KG1 (cell line): Measurements from ENCODE around the gene SLC39A11.
"Not testable (repeated sequence)": the region's sequence is repeated elsewhere in the genome, so short reads cannot be mapped to it uniquely, and the experiment has no call there.

Experiments used
- DNase-seq: peaks from one replicate; lab custom pipeline; 2025; lab: John Stamatoyannopoulos, UW

The SLC39A11 gene

DNA sequence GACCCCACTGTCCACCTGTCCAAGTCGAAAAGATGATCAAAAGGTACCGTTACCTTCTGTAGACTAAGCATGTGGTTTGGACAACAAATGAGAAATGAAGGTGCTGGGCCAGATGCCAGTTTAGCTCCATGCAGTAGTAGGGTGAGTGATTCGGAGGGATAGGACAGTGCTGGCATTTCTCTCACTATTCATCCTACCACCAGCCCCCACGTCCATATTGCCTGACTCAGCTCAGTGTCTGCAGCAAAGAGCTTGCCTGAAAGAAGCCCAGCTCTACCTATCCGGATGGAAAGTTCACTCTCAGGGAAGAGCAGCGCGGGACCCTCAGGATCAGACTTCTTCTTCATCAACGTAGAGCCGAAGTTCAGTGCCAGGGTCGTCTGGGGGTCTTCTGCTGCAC lies 145.0 kb downstream of the SLC39A11 start:
- DNase-seq = no peak

DNA sequence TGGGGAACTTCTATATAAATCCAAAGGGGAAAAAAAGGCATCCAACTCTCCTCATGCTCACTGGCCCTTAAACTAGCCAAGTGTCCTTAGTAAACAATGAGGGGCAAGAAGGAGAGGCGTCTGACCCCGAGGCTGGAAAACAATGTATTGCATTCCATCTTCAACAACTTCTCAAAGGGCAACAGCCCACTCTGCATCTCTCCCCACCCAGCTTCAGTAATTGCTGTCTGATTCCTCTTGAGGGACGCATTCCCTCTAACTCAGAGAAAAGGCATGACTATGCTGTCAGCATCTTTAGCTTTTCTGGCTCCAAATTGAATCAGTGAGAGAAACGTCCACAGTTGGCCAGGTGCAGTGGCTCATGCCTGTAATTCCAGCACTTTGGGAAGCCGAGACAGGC lies 145.8 kb downstream of the SLC39A11 start:
- DNase-seq = no peak

DNA sequence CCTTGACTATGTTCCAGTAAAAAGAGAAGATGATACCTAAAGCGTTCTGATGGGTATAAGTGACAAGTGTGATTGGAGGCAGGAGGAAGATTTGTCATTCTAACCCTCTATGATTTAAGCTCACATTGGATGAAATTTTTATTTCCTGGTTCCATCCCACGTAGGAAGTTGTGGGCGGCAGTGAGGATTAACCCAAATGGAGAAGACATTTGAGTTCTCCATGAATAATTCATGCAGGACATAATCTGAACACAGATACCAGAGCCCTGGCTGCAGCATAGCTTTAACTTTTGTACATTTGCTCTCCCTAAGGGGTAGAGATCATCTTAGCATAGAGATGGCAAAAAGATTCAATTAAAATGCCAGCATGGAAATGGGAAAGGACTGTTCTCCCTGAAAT lies 146.3 kb downstream of the SLC39A11 start:
- no peak for DNase-seq

DNA sequence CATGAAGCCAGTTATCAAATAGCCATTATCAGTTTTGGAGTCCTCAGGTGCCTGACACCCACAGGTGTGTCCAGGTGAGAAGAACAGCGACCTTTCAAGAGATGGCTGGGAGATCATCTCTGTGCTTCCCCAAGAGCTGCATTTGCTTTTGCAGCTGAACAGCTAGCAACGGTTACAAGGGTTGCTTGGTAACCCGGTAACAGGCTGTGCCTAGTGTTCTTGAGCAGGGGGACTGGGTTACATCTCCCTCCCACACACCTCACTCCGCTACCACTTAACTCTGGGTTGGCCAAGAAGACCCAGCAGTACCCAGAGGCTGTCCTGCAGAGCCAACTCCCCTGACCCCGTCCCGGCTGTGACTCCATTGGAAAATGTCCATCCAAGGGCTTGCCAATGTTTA lies 147.0 kb downstream of the SLC39A11 start:
- no peak for DNase-seq

DNA sequence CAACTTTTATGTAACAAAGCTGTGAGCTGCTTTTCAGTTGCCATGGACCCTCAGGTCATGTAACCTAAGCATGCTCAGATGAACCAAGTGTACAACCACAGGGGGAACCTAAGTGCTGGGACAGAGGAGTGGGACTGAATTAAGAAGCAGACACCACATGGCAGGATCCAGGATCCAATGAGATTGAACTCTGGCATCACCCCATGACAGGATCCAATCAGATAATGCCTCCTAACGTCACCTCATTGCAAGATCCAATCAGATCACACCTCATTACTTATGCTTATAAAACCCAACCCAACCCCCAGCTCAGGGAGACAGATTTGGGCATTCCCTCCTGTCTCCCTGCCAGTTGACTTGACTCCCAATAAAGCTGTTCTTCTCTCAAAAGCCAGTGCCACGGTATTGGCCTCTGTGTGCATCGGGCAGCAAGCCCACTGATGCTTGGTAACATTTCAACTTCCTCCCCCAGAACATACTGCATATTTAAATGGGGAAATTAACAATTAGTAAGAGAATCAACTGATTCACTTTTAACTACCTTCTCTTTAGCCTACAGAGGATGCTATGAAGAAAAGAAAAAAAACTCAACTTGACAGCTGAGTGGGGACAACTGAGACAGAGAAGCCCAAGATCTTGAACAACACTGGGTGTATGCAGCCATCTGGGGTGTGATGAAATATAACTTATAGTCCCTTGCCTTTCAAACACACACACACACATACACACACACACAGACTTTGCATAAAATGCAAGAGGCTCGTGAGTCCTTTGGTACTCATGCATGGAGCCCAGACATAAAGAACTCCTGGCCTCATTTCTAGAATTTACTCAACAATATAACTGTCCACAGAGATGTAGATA lies 148.4 kb downstream of the SLC39A11 start:
- no peak for DNase-seq

DNA sequence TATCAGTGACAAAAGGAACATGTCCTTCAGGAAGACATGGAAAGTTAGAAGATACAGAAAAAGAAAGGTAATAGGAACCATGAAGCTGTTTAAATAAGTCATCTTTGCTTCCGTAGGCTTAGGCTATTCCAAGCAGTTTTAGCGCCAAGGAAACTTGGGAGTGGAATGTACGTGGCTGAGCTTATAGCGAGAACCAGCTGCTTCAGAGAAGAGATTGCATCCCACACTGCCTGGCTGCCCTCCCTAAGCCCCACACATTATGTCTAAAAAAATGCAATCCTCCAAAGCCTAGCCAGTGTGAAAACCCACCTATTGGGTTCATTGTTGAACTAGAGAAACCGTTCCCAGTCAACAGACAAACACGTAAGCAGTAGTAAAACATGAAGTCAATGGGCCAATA lies 149.9 kb downstream of the SLC39A11 start:
- no peak for DNase-seq

DNA sequence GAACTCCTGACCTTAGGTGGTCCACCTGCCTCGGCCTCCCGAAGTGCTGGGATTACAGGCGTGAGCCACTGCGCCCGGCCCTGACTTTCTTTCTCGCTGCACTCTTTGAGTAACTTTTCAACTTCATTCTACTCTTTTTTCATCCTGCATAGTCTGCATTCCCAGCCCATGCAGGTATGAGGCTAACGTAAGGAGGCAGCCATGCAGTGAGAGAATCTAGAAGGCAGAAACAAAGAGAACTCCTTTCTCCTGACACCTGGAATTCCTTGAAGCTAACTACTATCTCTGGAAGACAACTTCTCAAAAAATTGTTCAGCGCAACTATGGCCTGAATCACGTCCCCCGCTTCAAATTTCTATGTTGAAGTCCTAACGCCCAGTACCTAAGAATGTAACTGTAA lies 152.0 kb downstream of the SLC39A11 start:
- no peak for DNase-seq

DNA sequence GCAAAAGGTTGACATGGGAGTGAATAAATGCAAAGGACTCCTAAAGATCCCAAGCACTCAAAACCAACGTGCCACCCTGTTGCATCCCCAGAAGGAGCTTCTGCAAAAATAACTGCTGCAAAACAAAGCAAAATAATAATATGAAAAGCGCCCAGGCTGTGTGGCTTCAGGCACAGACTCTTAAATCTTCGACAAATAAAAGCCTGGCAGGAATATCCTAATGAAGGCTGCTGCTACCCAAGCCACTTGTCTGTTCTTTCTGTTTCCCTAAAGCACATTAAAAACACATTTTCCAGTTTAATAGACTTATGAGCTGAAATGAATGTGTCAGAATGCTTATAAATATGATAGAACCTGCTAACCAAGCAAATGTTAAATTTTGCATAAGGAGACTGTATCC lies 154.0 kb downstream of the SLC39A11 start:
- DNase-seq = no peak

DNA sequence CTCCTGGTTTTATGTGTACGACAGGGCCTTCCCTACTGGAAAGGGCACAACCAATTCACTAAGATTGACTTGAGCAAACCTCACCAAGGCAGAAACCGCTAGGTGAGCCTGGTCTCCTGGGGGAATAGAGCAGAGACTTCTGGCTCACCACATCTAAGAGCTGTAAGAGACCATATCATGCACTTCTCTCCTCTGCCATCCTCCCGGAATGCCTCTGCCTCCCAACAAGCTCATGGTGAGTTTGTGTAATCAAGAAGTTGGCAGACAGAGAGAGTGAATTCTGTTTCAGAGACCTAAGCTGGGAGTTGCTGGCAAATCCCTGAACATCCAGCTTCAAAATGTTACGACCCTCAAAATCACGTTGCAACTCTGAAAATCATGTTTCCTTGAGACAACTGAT lies 154.8 kb downstream of the SLC39A11 start:
- no peak for DNase-seq

DNA sequence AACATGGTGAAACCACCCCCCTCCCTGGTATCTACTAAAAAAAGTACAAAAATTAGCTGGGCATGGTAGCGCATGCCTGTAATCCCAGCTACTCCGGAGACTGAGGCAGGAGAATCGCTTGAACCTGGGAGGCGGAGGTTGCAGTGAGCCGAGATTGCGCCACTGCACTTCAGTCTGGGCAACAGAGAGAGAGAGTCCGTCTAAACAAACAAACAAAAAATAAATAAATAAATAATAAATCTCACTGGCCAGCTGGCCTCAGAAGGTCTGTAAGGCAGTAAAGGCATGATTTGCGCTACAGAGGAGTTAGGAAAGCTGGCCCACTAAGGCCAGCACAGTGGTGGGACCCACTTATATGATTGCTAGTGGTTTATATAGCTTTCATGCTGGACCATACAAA lies 155.2 kb downstream of the SLC39A11 start:
- not testable (repeated sequence) for DNase-seq

DNA sequence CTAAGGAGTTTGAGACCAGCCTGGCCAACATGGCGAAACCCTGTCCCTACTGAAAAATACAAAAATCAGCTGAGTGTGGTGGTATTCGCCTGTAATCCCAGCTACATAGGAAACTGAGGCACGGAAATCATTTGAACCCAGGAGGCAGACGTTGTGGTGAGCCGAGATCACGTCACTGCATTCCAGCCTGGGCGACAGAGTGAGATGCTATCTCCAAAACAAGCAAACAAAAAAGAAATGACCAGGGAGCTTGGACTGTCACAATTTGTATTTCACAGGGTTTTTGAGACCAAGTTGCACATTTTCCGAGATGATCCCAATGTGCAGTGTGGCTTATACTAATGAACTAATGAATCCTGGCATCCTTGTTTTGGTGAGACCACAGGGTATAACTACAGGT lies 156.5 kb downstream of the SLC39A11 start:
- no peak for DNase-seq

DNA sequence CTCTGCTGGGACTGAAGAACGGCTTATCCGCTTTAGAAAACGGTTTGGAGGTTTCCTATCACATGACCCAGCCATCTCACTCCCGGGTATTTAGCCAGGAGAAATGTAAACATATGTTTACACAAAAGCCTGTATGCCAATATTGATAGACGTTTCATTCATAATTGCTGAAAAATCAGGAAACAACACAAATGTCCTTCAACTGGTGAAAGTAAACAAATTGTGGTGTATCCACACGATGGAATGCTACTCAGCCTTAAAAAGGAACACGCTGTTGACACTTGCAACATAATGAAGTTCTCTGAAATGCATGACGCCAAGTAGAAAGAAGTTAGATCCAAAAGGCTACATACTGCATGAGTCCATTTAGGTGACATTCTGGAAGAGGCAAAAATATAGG lies 157.6 kb downstream of the SLC39A11 start:
- no peak for DNase-seq

DNA sequence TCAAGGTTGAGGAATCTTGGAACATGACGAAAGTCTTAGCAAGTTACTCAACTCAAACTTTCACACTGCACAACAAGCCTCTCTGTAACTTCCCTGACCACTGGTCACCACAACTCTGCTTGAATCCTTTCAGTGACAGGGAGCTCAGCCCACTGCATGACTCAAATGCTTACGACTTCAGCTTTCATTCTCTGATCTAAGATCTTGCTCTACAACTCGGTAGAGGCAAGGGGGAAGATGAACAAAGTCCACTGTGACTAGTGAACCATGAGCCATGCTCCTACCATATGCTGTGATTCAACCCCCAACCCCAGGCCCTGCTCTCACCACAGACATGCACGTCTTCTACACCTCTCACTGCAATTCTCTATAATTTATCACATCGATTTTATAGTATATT lies 160.9 kb downstream of the SLC39A11 start:
- no peak for DNase-seq

DNA sequence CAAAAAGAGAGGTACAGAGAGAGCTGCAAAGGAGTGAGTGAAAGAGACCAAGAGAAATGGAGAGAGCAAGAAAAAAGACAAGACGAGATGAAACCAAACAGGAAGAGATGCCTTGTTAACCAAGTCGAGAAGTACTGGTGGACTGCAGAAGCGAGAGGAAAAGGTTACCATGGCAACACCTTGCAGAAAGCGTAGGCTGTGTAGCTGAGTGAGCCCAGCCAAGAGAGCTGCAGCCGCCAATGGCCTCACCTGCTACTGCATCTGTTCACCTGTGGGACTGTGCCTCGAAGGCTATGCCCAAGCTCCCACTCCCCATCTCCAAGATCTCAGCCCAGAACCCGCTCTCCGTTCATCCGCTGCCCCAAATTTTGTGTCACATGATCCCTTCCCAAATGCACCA lies 161.3 kb downstream of the SLC39A11 start:
- DNase-seq = no peak

DNA sequence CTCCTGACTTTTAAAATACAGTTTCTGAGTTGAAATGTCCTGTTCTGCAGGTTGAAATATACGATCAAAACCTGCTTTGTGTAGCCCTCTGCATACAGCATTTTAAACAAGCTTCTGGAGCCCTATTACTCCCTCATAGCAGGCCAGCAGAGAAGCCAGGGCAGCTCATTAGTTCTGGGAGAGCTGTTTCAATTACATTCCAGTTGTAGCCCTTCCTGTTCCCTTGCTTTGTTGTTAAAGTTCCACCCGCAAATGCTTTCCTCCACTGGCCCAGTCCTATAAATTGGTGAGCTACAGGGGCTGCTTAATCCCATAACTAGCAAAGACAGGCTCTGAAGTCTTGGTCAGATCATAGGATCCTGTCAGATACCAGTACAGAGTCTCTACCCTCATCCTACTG lies 162.5 kb downstream of the SLC39A11 start:
- DNase-seq = no peak

DNA sequence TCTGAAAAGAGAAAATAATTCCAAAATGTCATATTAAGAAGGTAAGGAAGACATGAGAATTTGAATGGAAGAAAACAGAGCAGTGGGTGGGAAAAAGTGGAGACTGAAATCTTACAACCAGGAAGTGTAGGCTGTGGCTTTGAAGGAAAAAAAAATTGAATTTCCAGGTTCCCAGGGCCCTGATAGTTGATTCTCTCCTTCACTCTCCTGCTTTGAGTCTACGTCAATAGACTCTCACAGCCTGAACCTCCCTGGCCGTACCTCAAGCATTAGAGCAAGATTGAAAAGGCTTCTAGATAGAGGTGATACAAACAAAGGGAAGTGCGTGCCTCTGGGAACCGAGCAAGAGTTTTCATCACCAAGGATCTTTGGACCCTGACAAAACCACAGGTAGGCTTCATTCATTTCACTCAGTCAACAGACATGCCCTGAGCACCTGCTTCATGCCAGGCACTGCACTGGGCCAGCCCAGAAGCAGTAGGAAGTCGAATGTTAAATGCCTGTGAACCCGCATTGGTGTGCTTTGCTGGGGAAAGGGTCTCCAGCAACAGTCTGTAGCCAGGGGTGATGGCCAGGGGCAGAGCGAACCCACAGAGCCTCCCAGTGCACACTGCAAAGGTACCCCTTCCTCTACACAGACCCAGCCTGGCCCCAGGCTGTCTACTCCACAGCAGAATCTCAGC lies 163.9 kb downstream of the SLC39A11 start:
- DNase-seq = no peak

DNA sequence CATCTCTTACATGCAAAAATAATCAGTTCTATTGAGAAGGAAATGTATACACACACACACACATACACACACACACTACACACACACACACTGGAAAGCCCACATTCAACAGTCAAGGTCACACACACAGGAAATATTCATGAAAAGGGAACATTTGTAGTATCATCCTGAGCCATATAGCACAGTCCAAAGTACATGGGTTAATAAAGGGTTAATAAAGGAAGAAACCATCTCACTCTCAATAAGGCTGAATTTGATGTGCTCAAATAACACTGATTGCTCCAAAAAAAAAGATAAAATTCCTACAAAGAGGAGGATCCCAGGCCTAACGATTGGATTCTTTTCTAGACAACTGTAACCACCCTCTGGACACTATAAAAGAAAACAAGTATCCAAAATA lies 164.7 kb downstream of the SLC39A11 start:
- no peak for DNase-seq

DNA sequence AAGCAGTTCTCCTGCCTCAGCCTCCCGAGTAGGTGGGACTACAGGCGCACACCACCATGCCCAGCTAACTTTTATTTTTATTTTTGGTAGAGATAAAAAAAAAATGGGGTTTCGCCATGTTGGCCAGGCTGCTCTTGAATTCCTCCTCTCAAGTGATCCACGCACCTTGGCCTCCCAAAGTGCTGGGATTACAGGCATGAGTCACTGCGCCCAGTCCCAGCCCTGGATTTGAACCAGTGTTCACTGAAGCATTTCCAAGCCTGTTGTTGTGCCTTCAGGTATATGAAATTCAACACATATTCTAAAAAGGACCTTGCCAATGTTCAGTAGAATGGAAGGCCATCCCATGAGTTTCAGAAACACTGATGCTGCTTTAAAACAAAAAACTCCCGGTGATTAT lies 165.3 kb downstream of the SLC39A11 start:
- no peak for DNase-seq

DNA sequence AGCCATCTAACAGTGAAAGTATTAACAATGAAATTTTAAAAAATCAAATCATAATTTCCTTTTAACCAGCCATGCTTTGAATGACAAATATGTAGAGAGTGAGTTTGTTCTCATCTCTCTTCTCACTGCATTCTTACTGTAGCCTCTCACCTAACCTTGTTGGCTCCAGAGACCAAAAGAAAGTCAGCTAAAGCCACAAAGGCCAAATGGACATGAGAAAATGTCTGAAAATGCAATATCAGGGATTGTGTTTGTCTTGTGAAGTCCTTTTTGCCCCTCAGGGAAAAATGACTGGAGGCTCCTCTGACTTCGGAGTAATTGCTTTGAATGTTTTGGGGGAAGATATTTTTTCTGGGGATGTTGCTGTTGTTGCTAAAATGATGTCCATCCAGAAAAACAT lies 166.3 kb downstream of the SLC39A11 start:
- no peak for DNase-seq

DNA sequence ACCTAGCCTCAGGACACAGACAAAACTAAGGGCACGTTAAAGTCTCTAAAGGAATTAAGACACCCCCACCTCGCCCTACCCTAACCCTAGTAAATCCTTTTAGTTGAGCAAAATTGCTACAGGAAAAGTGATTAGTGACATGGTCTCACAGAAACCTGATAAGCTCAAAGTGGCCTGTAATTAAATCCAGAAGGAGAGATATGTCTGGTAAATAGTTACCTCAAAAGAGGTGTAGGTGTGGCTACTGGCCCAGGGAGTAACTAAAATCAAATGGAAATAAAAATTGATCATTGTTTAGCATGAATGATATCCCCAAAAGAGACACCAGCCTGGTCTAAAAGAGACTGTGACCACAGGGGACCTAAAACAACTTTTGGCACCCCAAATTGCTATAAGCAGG lies 168.3 kb downstream of the SLC39A11 start:
- no peak for DNase-seq

DNA sequence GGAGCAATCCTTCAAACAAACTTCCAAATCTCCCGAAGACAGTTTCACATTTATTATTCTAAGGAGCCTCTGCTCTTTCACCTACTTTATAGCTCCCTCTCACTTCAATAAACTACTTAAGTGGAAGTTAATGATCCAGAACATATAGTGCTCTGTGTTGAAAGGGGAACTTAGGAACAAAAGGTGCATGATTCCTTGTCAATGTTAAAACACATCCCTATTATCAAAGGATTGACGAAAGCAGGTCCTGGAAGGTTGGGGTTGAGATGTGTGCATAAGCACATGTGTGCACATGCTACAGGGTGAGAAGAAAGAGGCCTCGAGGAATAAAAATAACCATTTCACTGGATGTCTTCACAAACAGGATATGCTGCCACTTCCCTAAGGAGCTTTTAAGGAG lies 170.3 kb downstream of the SLC39A11 start:
- no peak for DNase-seq

DNA sequence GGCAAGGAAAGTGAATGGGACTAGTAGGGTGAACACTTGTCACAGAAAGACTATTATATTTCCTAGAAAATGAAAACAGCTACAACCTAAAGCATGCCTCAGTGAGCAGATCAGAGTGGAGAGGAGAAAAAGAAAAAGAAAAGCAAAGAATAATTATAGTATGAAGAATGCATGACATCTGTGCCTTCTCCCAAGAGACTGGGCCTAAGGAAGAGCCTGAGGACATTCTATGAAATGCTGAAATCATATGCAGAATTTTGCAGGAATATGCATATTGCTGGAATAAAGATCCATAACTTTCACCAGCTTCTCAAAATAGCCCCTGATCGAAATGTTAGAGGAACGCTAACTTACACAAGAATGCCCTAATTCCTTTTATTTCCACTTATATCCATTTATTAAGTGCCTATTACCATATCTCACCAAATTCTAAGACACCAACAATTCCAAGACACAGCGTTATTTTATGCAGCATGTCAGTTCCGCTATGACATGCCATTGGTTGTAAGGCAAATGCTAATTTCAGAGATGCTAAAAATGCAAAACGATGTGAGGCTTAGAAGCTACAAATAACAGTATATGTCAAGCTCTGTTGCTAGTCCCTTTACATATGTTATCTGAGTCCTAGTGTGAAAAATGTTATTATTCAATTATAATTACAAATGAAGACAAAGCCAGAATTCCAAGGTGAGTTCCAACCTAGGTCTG lies 171.0 kb downstream of the SLC39A11 start:
- DNase-seq = no peak

DNA sequence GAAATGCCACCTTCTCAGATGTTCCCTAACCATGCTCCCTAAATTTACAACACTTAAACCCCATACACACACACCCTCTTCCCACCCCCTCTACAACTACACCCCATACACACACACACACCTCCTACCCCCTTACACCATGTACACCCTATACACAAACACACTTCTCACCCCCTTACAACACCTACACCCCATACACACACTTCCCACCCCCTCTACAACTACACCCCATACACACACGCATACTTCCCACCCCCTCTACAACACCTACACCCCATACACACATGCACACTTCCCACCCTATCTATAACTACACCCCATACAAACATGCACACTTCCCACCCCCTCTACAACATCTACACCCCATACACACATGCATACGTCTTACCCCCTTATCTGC lies 172.0 kb downstream of the SLC39A11 start:
- no peak for DNase-seq
